NCI-H2227 treated with DMSO at 0.1 percent for 48 hours (cell line): Measurements from ENCODE around the gene P2RY1.
"Not testable (repeated sequence)": the region's sequence is repeated elsewhere in the genome, so short reads cannot be mapped to it uniquely, and the experiment has no call there.

Experiments
- DNase-seq: peaks from one replicate; lab custom pipeline; 2025; lab: John Stamatoyannopoulos, UW

Gene P2RY1

DNA sequence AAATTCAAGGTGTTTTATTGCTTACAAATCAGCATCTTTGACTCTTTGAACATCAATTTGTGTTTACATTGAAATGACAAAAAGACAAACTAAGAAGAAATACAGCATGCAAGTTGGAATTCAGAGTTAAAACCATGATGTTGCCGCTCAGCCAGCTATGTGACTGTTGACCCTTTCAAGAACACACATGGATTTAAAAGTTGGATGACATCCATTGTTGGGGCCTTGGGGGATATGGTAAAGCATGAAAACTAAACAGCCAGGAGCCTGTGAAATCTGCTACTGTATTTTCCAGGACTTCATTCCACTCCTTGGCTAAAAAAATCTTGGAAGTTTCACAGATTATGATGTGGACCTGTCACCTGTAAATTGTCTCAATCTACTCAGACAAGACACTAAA, 4.6 kb downstream of the P2RY1 start:
- DNase-seq: no peak

GRCh38 chr3:152841131-152841530, 6.2 kb downstream of the P2RY1 start:
- no peak for DNase-seq

DNA sequence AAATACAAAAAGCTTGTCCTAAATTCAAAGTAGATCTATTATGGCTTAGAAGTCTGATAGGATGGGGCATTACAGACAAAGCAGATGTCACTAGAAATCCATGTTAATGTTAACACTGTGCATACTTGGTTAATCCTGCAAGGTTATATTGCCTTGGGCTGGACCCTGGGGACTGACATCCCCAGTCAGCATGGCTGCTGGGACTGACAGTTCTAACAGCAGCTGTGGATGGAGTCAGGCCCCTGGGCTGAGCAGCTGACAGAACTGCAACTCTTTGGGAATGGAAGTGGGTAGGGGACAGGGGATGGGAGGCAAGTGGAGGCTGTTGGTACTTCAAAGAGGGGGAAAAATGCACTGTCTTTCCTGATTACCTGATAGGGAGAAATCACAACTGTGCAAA, 7.5 kb downstream of the P2RY1 start:
- DNase-seq: no peak

- DNase-seq: no peak
Measured at GRCh38 chr3:152843955-152844354, 9.0 kb downstream of the P2RY1 start.

- DNase-seq: not testable (repeated sequence)
Measured at GRCh38 chr3:152846572-152847202, 11.8 kb downstream of the P2RY1 start.

GRCh38 chr3:152847599-152847998, 12.7 kb downstream of the P2RY1 start:
- not testable (repeated sequence) for DNase-seq

DNA sequence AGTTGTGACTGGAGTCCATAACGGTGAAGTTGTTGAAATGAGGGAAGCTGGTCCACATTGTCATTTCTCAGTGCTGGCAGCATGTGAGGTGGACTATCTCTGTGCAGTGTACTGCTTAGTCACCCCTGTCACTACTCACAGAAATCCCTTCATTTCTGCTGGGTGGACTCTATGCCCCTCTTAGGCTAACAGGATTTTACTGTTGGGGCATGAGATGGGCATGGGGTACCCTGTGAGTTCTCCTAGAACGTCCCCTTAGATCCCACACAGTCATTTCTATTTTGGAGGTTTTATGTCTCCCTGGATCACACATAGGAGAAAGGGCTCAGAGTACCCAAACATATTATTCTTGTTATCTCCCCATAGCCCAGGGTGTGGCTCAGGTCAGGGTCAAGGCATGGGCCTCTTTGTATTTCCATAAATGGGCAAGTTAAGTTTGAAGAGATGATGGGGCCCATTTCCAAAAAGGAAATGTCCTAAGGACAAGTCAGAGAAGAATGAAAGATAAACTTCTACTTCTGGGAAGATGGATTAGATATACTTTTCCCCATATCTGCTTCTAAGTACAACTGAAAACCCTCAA, 15.2 kb downstream of the P2RY1 start:
- no peak for DNase-seq

GRCh38 chr3:152853196-152853595, 18.3 kb downstream of the P2RY1 start:
- DNase-seq: no peak

DNA sequence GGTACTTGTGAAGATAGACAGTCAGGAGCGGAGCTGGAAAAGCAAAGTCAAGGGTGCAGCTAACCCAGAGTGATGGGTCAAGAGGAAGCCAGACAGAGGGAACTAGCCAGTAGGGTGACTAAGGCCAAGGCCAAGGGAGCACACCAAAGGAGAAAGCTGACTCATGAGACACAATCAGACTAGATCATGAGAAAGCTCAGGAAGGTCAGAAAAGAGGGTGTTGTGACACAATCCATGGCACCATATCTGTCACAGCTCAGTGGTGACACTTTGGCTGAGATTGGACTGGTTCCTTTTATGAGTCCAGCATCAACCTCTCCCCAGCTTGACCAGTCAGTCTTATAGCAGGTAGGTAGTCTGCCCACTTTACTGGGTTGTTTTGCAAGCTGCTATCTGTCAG, 22.2 kb downstream of the P2RY1 start:
- DNase-seq: no peak

- DNase-seq: no peak
Measured at GRCh38 chr3:152858170-152858800, 23.4 kb downstream of the P2RY1 start.

DNA sequence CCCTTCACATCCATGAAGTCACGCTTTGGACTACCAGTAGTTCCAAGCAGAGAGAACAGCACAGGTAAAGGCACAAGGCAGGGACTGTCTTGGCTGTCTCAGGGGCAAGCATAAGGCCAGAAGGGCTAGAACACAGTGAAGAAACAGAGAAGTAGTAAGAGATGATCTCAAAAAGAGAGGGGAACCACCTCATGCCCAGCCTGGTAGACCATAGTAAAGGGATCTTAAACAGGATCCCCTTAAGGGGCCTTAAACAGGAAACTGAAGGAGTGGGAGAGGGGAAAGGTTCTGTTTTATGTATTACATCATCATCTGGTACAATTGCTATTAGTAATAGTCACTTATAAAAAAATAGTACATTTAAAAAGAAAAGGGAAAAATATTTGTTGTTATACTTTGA, 25.8 kb downstream of the P2RY1 start:
- no peak for DNase-seq

DNA sequence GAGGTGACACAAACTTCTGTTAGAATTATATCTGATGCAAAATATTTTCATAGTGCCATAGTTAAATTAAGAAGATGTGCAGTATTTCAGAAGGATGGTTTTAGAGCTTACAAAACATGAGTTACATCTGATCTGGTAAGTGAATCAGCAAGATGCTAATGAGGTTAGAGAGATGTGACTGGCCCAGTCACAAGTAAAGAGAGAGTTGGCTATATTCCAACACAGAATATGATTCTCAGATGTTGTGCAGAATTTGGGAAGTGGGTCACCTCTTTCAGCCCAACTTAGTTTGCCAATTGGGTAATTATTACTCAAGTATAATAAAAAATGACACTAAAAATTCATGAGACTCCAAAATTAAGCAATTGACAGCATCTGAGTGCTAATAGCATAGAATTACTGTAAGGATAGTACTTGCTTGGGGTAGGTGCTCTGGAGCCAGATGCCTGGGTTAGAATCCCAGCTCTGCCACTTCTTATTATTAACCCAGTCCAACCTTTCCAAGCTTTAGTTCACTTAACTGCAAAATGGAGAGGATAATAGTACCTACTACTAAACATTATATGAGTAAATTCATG, 30.8 kb downstream of the P2RY1 start:
- DNase-seq: no peak

DNA sequence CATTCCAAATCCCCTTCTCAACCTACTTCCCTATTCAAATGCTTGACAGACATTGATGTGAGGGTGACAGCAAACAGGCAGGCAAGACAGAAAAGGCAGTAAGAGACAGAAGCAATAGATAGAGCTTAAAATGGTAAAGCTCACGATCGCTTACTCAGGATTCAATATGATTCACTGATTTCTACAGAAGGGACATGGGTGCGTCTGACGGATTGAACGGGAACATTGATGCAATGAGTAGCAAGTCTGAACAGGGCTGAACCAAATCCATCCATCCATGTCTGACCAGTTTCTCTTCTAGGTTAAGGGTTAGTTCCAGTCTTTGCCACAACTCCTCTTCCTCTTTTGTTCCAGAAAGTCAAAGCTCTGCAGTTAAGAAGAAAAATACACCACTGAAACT, 35.1 kb downstream of the P2RY1 start:
- no peak for DNase-seq

DNA sequence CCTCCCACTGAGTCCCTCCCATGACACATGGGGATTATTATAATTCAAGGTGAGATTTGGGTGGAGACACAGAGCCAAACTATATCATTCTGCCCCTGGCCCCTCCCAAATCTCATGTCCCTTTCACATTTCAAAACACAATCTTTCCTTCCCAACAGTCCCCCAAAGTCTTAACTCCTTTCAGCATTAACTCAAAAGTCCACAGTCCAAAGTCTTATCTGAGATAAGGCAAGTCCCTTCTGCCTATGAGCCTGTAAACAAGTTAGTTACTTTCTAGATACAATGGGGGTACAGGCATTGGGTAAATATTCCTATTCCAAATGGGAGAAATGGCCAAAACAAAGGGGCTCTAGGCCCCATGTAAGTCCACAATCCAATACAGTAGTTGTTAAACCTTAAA, 38.4 kb downstream of the P2RY1 start:
- DNase-seq: not testable (repeated sequence)

DNA sequence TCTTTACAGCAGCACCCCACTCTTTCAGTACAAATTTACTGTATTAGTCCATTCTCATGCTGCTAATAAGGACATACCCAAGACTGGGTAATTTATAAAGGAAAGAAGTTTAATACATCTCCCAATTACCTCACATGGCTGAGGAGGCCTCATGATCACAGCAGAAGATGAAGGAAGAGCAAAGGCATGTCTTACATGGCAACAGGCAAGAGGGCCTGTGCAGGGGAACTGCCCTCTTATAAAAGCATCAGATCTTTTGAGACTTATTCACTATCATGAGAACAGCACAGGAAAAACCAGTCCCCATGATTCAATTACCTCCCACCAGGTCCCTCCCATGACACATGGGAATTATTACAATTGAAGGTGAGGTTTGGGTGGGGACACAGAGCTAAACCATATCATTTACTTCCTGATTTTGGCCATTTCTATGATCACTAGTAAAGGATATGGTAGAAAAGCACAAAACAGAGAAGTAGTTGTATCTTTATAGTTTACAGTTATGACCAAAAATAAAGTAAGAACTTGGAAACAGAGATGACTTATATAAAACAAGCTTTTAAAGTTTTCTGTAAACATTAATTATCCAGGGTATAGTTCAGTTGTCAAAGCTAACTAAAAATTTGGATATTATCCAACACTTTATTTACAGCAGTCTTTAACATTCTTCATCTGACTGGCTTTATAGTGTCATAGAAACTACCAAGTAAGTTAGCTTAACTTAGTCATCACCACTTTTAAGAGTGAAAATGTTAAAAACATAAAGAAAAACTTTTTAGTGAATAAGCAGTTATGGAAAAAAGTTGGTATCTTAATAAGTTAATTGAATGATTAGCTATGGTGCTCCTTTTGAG, 40.2 kb downstream of the P2RY1 start:
- DNase-seq: no peak

DNA sequence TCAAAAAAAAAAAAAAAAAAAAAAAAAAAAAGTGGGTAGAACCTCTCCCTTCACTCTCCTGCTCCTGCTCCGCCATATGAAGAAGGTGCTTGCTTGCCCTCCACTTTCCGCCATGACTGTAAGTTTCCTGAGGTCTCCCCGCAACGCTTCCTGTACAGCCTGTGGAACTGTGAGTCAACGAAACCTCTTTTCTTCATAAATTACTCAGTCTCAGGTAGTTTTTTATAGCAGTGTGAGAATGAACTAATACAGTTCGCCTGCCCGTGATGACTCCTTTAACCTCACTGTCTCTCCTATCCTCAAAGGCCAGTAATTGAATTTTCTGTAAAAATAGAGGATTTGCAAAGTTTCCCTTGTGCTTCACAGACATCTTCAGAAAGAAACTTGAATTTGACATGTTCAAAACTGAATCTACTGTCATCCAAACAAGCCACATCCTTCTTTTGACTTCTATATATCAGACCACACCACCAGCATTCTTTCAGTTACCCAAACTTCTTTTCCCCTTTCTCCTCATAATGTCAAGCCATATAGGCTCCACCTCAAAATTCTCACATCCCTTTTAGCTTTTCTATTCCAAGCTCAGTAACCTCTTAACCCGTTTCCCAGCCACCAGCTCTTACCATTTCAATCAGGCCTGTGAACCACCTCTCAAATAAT, 44.3 kb downstream of the P2RY1 start:
- DNase-seq: no peak

- DNase-seq: no peak
Measured at GRCh38 chr3:152879790-152880174, 44.9 kb downstream of the P2RY1 start.

- DNase-seq: no peak
Measured at GRCh38 chr3:152885076-152885475, 50.1 kb downstream of the P2RY1 start.
